Measurements from ENCODE around the gene AKR1B15.
"Not testable (repeated sequence)": the region's sequence is repeated elsewhere in the genome, so short reads cannot be mapped to it uniquely, and the experiment has no call there.

AKR1B15 gene

DNA sequence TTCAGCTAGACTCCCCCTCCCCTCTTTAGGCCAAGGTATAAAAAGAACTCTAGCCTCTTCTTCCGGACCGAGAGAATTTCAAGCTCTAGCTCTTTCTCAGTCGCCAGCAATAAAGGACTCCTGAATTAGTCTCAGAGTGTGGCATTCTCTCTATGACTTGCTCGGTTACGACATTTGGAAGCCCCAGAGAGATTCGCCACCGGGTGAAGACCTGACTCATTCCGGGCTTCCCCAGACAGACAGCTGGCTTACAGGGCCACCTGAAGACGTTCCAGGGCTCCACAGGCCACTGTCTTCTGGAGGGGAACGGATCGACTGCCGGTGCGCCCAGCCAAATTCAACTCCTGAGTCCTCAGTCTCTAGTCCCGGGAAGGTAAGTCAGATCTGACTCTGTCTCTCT lies at the start of gene AKR1B15:
TSS of gene AKR1B15 (plus strand) at position 234 of the 400 bp plus-strand sequence. CDS start 15,510 bp downstream, outside the sequence.
- DNase-seq (ENCODE audit: low read depth in 2 of 3, low spot score in 1 of 3), result peak in 2 of 3 donors; percentile 5 to 8

DNA sequence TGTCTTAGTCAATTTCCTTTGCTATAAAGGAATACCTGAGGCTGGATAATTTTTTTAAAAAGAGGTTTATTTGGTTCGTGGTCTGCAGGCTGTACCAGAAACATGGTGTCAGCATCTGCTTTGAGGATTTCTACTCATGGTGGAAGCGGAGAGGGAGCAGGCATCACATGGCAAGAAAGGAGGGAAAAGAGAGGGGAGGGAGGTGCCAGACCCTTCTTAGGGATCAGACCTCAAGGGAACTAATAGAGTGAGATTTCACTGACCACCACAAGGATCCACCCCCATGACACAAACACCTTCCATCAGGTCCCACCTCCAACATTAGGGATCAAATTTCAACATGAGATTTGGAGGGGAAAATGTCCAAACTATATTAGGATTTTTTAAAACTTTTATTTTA lies 48.5 kb upstream of the AKR1B15 start:
- DNase-seq (ENCODE audit: low read depth in 2 of 3, low spot score in 1 of 3), result no peak

DNA sequence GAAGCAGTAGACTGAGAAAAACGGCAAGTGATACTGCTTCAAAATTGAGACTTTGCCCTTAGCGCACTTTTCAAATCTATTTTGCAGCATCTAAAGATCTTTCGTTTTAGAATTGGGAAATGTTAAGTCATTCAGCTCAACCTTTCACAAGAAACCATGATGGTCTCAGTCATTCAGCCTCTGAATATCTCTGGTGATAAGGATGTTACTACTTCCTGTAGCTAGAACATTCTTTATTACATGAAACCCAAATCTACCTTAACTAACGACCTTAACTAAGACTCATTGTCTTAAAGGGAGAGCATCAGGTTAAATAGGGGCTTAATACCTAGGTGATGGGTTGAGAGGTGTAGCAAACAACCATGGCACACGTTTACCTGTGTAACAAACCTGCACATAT lies 47.9 kb upstream of the AKR1B15 start:
- DNase-seq (ENCODE audit: low read depth in 2 of 3, low spot score in 1 of 3), result no peak

DNA sequence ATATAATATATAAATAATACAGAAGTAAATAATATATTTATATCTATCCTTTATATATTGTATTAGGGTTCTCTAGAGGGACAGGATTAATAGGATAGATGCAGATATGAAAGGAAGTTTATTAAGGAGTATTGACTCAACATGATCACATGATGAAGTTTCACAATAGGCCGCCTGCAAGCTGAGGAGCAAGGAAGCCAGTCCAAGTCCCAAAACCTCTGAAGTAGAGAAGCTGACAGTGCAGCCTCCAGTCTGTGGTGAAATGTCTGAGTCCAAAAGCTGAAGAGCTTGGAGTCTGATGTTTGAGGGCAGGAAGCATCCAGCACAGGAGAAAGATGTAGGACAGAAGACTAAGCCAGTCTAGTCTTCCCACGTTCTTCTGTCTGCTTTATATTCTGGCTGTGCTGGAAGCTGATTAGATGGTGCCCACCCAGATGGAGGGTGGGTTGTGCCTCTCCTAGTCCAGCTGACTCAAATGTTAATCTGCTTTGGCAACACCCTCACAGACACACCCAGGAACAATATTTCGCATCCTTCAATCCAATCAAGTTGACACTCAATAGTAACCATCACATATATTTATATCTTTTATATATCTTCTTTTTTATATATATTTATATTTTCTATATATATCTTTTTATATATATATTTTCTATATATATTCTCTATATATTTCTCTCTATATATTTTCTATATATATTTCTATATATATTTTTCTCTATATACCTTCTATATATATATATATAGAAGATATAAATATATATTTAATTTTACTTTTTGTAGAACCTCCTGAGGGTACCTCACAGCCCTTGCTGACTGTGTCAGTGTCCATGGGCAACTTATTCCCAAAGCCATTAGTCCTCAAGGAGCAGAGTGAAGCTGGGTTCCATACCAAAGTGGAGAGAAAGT lies 46.2 kb upstream of the AKR1B15 start:
- no peak for DNase-seq (ENCODE audit: low read depth in 2 of 3, low spot score in 1 of 3)

DNA sequence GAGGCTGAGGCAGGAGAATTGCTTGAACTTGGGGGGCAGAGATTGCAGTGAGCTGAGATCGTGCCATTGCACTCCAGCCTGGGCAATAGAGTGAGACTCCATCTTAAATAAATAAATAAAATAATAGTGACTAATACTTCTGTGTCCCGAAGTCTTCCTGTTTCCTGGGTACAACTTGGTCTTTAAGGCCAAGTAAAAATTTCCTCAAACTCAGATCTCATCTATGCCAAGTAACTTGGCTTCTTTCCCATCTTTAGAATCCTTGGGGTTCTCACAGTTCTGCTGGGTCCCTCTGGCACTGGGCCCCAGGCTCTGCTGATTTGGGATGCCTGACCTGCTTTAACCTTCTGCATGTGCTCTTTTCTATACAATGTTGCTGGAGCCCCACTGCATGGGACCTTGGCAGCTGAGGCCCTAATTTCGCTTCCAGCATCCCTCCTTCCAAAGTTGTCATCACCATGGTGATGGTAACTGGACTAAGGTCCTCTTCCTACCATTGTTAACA lies 44.2 kb upstream of the AKR1B15 start:
- no peak for DNase-seq (ENCODE audit: low read depth in 2 of 3, low spot score in 1 of 3)

DNA sequence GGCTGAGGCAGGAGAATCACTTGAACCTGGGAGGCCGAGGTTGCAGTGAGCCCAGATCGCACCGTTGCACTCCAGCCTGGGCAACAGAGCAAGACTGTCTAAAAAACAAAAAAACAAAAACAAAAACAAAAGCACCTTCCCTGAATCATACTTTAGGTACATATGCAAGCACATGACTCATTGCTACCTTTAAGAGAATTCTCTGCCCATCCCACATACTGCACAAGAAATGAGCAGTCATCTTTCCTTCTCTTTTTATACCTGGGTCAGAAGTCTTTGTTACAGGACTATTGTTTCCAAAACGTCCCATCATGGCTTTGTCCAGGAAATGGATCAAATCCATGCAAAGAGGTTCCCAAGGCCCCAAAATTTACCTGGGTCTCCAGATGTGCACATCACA lies 43.1 kb upstream of the AKR1B15 start:
- no peak for DNase-seq (ENCODE audit: low read depth in 2 of 3, low spot score in 1 of 3)

DNA sequence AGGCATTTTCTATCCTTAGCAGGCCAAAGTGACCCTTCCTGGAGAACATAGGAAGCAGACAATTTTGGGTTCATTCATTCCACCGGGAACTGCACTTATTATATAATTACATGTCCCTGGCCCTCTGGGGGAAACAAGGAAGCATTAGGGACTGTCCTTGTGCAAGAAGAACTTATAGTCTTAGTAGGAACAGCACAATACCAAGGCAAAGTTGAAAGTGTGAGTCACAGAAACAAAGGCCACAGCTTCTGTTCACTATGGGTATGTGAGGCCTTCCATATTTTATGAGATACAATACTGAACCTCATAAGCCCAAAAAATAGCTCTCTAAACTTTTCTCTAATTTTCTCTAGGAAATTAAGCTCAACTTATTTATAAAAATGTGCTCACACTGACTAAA lies 39.9 kb upstream of the AKR1B15 start:
- no peak for DNase-seq (ENCODE audit: low read depth in 2 of 3, low spot score in 1 of 3)

DNA sequence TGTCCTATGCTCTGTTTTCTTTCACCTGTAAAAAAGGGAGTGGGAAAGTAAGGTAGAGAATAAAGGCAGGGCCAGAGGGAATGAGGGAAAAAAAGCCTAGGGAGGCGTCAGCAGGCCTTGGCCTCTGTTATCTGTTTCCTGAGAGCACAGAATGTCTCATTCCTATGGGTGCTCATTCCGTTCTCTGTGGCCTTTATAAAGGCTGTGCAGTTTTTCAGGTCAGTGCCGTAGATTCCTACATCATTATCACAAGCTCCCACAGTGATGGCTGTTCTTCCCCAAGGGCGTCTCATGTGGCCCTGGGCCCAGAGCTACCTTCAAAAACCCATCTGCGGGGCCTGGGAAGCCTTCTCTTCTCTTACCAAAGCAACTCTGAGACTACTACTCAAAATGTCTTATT lies 38.3 kb upstream of the AKR1B15 start:
- no peak for DNase-seq (ENCODE audit: low read depth in 2 of 3, low spot score in 1 of 3)

DNA sequence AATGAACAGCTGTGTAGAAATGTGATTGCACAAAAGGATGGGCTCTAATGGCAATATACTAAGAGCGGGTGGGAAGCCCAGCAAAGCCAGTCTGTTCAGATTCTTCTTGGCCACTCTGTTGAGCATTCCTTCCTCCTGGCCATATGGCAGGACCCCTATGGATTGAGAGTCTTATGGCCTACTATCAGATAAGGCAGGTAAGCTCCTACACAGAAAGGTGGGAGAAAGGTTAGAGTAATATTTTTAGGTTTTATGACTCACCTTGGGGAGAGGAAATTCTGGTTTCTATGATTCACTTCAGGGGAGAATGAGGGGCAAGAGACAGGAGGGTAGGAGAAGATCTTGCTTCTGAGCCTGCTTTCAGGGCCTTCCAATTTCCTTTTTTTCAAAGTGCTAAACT lies 36.6 kb upstream of the AKR1B15 start:
- DNase-seq (ENCODE audit: low read depth in 2 of 3, low spot score in 1 of 3), result no peak

DNA sequence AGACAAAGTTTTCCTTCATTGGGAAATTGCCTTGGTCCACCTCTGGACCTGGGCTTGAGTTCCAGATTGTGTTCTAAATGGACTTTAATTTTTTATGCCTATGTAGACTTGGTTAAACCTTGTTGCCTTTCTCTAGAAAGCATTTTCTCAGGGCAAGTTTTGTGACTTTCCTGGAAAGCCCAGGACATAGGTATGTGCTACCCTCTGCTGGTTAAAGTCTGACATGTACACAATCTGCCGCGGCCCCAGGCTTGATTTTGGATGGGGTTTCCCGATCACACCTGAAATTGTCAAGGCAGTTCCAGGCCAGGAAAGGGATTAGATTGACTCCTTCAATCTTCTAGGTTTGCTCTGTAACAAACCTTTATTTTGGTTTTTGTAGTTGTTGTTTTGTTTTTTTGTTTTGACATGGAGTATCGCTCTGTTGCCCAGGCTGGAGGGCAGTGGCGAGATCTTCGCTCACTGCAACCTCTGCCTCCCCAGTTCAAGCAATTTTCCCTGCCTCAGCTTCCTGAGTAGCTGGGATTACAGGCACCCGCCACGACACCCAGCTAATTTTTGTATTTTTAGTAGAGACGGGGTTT lies 35.6 kb upstream of the AKR1B15 start:
- DNase-seq (ENCODE audit: low read depth in 2 of 3, low spot score in 1 of 3), result peak; percentile 7 to 22 (median 9)

DNA sequence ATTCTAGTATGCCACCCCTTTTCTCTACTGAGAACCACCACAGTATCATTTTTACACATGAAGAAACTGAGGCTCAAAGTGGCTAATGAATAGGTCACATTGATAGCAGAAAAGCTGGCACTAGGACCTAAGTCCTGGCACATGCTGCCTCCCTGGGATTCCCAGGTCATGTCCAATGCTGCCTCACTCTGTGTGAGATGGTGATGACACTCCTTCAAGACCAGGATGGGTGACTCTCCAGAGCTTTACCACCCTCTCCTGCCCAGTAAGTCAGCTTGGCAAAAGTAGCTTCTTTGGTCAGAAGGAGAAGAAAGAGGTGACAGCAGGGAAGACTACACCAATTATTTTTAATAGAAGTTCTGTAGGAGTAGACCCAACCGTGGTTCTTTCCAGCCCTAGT lies 34.8 kb upstream of the AKR1B15 start:
- no peak for DNase-seq (ENCODE audit: low read depth in 2 of 3, low spot score in 1 of 3)

DNA sequence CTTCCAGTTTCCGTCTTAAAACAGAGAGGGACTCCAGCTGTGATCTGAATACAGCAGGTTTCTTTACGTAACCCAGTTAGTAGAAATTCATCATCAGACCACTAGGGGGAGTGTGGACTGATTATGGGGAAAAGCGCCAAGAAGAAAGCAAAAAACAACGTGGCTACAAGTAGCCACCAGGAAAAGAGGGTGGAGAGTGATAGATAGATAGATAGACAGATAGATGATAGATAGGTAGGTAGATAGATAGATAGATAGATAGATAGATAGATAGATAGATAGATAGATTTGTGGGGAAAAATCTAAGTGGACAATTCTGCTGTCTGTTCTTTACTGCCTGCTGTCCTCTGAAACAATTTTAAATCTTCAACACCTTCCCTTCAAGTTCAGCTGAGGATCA lies 34.2 kb upstream of the AKR1B15 start:
- peak in 1 of 3 donors; percentile 59 for DNase-seq (ENCODE audit: low read depth in 2 of 3, low spot score in 1 of 3)

DNA sequence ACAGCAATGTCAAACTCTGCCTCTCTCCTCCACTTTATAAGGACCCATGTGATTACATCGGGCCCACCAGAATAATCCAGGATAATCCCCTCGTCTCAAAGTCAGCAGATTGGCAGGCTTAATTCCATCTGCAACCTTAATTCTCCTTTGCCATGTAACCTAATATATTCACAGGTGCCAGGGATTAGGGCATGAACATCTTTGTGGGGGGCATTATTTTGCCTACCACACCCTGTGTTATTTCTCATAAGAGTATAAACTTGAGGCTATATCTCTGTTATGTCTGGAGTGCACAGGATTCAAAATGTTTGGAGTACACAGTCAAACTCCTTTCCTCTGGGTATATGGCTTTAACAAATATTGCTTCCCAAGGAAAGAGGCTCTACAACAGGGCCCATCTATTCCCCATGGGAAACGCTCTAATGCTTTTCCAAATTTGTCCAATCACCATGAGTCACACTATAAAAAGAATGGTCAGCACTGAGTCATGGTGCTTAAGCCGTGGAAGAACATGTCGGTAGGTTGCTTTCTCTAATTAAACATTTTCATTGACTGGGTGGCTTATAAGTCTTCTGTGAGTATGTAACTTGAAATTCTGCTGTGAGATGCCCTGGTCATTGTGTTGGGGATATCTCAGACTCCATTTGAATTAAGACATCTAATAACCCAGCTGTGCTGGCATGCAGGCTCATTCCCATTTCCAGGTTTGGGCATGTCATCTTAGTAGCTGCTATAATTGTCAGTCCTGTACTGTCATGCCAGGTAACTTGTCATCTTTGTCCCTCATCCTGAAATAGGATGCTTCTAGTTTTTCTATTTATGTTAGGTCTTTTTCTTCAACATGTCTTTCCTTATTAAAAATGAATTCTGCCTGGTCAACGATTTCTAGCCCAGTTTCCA lies 33.1 kb upstream of the AKR1B15 start:
- no peak for DNase-seq (ENCODE audit: low read depth in 2 of 3, low spot score in 1 of 3)

DNA sequence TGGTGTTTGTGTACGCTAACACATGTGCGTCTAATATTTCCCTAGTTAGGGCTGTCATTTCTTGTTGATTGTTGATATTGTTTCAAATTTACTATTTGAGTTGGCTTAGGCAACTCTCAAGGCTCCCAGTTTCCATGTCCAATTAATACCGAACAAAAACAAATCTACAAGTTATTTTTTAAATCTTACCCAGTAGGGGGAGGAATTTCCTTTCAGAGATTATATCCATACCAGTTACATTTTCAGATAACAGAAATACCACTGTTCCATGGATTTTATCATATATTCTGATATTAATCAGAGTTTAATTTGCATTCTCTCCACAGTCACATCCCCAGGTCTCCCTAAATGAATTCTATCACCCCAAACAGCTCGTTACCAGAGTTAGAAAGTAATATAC lies 28.8 kb upstream of the AKR1B15 start:
- no peak for DNase-seq (ENCODE audit: low read depth in 2 of 3, low spot score in 1 of 3)

DNA sequence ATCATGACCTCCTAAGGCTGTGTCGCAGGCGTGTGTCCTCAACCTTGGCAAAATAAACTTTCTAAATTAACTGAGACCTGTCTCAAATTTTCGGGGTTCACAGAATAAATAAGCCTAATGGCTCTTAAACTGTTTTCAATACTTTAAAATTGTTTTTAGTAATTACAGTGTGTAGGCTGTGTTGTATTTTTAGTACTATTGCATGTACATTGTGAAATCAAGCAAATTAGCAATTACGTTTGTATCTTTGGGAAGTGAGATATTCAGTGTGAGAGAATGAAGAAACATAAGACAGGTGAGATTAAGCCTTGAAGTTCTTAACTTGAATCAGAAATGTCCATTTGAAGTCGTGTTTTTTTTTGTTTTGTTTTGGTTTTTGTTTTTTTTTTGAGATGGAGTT lies 26.3 kb upstream of the AKR1B15 start:
- no peak for DNase-seq (ENCODE audit: low read depth in 2 of 3, low spot score in 1 of 3)

DNA sequence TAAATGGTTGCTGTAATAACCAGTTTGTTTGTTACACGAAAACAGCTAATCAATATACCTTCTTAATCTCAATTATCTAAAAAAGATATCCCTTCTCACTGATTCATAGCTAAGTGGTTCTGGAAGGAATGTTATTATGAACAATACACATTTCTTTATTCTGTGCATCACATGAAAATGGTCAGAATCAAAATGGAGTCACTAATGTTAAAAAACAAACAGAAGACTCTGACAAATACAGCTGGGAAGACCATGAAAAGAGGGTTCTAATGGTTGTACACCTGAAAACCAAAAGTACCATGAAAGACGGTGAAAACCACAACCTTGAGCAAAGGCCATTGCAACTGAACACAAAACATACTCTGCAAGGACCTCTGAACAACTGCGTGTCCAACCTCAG lies 23.5 kb upstream of the AKR1B15 start:
- DNase-seq (ENCODE audit: low read depth in 2 of 3, low spot score in 1 of 3), result not testable (repeated sequence)

DNA sequence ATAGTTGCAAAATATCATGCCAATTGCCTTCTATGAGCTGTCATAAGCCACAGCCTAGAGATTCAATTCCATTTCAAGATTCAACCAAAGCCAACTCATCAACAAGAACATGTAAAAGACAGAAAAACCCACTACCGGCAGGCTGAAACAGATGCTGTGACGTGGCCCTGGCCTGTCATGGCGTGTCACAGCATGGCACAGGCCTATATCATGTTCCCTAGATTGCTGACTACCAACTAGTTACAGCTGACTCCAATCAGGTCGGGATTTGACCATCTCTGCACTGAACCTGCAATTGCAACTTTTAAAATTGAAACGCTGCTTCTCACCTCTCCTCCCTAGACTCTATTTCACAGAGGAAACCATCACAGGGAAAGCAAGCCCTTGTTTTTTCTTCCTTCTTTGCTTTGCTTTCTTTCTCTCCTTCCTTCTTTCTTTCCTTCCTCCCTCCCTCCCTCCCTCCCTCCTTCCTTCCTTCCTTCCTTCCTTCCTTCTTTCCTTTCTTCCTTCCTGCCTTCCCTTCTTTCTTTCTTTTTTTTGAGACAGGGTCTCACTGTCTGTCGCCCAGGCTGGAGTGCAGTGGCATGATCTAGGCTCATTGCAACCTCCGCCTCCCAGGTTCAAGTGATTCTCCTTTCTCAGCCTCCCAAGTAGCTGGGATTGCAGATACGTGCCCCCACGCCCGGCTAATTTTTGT lies 22.2 kb upstream of the AKR1B15 start:
- DNase-seq (ENCODE audit: low read depth in 2 of 3, low spot score in 1 of 3), result not testable (repeated sequence)

DNA sequence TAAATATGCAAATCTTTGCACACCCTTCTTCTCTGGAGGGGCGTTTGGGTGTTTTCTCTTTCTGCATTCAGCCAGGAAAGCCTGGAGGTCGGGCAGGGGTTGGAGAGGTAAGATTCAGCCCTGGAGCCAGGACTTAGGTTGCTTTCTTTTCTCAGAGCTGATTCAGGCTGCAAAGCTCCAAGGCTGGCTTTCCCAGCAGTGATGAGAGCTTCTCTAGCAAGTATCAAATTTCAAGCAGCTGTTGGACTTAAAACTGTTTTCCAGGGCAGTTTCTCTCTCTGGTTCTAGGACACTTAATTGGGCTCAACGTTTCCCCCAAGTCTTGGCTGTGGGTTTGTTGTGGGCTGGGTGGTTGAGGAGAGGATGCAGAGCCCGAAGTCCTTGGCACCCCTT lies 20.9 kb upstream of the AKR1B15 start:
- DNase-seq (ENCODE audit: low read depth in 2 of 3, low spot score in 1 of 3), result no peak

DNA sequence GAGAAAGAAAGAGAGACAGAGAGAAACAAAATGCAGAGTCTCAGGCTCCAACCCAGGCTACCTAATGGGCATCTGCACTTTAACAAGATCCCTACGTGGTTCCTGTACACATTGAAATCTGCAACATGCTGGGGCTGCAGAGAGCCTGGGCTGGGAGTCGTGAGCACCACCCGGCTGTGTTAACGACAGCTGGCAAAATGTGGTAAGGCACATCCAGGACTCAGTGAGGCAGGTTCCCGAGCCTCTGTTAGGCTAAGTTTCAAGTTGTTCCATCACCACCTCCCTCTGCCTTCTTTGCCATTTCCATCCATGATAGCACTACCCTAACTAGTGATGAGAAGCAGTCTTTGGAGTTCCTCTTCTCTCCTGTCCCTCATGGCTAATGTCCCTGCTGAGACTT lies 20.2 kb upstream of the AKR1B15 start:
- no peak for DNase-seq (ENCODE audit: low read depth in 2 of 3, low spot score in 1 of 3)

DNA sequence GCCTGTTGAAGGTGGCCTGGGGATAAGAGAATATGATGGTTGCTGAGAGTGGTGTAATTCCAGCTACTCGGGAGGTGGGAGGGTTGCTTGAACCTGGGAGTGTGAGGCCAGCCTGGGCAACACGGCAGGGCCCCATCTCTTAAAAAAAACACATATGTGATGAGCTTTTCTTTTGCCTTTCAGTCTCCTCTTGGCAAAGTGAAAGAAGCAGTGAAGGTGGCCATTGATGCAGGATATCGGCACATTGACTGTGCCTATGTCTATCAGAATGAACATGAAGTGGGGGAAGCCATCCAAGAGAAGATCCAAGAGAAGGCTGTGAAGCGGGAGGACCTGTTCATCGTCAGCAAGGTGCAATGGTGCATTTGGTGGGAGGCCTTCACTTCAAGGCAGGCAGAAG lies 18.4 kb upstream of the AKR1B15 start:
- DNase-seq (ENCODE audit: low read depth in 2 of 3, low spot score in 1 of 3), result no peak
